HG03378 (cell line): ENCODE results near the gene TBC1D8.
A peak's percentile ranks its signal among the peaks of the same experiment; 100 is the strongest.

Experiments
- ATAC-seq: cut with Tn5 transposase; IDR thresholded peaks from one replicate; pipeline ENCODE4 v1.9.1; 2021; ENCODE audit warnings: mild to moderate bottlenecking, moderate library complexity; ENCODE audit not compliant: unreplicated experiment

TBC1D8 gene

DNA sequence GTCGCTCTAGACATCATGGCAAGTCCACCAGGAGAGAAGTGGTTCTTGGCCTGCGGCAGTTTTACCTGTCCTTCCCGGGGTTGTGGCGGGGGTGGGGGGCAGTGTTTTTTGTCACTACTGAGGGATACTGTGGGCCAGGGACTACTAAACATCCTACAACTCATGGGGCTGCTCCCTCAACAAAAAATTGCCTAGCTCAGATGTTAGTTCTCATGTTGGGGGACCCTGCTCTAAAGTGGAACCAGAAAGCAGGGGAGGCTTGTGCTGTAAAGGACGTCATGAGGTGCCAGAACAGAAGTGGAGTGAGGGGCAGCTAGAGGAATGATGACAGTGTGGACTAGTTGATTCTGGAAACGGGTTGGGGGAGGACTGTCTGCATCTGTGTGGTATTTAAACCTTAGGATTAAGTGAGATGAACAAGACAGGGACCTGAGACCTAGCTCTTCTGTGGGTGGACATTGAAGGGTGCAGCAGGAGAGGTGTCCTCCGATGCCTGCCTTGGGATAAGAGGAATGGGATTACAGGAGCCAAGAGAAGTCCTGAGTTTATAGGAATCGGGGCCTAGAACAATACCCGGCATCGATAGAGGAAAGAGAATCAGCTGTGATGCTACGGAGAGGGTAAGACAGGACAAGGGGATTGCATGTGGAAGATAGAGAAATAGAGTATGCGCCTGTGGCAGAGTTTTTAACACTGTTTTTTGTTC lies 146.4 kb downstream of the TBC1D8 start:
- no peak for ATAC-seq

- no peak for ATAC-seq
These were observed 147.9 kb downstream of the TBC1D8 start for GRCh38 chr2:101003278-101003775.

GRCh38 chr2:101002562-101003277 lies 148.5 kb downstream of the TBC1D8 start:
- ATAC-seq: no peak

DNA sequence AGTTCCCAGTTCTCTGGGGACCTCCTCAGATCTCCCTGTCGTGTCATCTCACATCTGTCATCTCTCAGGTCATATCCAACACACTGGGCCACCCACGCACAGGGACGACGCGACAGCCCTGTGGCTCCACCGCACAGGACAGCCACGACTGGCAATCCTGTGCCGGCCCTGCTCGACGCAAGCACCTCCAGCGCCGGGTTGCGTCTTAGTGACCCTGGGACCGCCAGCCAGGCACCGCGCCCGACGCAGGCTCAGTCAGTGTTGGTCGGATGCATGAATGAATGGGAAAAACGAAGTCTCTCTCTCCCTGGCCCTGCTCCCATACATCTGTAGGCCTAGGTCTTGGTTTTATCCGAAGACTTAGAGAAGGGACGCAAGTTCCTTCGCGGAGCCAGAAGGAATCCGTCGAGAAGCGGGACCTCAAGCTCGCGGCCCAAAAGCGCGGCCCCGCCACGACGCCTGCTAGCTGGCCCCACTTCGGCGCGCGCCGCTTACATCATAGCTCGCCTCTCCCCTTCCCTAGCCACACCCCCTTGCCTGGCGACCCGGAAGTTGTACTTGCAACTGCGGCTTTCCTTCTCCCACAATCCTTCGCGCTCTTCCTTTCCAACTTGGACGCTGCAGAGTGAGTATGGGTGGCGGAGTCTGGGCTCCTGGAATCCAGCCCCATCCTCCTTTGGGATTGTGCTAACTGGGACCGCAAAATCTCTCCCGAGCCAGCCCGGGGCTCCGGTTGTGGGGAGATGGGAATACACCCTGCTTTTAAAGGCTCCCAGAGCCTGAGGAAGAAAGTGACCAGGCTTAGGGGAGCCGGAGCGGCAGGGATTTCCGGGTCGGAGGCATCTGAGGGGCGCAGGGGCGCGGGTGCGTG lies 149.3 kb downstream of the TBC1D8 start, which contains the start of gene RPL31:
Gene RPL31 (plus strand): TSS at position 599 of the 871 bp plus-strand sequence. CDS start 413 bp downstream, outside the sequence.
- peak; percentile 98 for ATAC-seq

- ATAC-seq: no peak
These were observed 151.2 kb downstream of the TBC1D8 start for GRCh38 chr2:100999995-101000394.

- ATAC-seq: no peak
These were observed 153.0 kb downstream of the TBC1D8 start for GRCh38 chr2:100998235-100998573.

DNA sequence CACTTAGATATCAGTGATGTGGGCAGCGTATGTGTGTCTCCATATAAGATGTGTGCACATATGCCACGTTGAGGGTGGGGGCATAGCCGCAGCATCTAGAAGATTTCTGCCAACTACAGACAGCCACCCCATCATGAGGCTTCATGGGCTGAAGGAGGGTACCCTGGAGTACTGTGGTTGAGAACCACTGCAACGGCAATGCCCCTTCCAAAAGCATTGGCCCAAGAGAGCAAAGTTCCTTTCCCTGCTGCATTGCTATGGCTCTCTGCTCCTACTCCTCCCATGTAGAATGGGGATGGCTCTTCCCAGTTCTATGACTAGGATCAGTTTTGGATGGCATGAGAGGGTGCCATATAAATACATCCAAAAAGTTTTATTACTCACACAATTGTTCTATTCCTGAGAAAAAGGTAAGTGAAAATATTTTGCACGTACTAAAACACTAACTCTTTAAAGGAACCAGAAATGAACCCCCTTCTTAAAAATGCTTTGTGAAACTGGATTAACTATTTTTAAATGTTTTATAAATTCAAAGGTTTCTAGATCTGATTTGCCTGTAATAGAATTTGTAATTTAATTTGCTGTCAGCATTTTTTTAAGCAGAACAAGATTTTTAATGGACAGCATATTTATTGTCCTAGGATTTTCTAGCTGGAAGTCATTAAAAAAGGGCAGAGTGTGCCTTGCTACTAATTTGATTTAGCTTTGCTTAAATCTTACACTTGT lies 153.5 kb downstream of the TBC1D8 start:
- no peak for ATAC-seq

DNA sequence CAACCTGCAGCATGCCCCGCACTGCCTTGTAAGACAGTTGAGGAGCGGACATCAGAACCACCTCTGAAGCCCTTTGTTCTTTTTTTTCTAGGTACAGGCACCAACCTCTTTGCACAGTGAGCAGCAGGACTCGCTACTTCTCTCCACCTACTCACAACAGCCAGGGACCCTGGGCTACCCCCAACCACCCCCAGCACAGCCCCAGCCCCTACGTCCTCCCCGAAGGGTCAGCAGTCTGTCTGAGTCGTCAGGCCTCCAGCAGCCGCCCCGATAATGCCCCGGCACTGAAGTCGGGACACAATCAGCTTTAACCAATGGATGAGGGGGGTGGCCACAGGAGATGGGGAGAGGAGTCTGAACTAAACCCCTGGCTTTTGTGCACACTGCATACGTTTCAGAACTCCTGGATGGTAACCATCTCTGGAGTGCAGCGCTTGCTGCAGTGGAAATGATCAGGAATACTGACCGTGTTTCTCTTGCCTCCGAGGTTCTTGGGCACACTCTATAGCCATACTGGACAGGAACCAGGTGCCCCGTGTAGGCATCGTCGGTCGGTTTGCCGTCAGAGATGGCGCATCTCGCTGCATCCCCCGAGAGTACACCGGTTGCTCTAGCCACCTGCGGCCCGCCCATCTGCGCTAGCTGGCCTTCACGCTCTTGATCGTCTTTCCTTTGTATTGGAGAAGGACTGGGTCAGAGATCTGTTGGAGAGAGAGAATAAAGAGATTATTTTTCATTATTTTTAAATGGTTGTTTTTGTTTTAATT lies 155.7 kb downstream of the TBC1D8 start:
- no peak for ATAC-seq

DNA sequence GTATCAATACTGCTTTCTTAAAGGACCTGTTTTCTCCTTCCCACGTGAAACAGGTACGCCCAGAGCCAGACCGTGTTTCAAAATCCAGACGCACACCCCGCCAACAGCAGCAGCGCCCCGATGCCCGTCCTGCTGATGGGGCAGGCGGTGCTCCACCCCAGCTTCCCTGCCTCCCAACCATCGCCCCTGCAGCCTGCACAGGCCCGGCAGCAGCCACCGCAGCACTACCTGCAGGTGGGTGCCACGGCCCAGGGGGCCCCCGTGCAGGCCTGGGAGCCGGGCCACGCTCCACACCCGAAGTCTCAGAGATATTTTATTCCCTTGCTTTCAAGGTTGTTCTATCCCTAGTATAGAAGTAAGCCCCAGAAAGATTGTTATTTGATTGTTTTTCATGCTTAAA lies 157.9 kb downstream of the TBC1D8 start:
- ATAC-seq: no peak

- no peak for ATAC-seq
These were observed 158.9 kb downstream of the TBC1D8 start for GRCh38 chr2:100992262-100992661.

DNA sequence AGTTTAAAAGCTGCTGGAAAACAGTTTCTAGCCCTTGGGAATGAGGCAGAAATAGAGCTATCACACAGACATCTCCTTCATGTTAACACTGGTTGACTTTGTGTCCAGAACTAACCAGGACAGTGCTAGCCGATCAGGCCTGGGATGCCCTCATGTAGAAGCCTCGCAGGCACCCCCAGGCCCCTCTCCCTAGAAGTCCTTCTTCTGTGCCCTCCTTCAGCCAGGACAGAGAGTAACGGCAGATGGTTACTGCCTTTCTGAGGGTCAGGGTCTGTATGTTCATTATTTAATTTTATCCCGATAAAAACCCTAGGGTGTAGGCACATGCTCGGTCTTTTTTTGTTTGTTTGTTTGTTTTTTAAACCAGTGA lies 159.8 kb downstream of the TBC1D8 start:
- no peak for ATAC-seq

GRCh38 chr2:100990650-100991403 lies 160.4 kb downstream of the TBC1D8 start:
- ATAC-seq: no peak

DNA sequence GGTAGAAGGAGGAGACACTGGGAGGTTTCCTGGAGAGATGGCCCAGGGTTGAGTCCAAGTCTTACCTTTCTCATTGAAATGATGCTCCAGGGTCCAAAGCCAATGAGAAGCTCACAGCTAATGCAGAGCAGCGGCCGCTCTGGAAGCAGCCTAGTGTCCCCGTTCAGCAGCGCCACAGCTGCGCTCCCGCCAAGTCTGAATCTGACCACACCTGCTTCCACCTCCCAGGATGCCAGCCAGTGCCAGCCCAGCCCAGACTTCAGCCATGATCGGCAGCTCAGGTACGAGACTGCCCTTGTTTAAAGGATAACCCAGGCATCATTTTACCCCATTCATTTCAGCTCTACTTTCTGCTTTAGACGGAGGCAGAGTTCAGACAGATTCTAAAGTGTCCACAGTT lies 161.0 kb downstream of the TBC1D8 start:
- ATAC-seq: no peak

DNA sequence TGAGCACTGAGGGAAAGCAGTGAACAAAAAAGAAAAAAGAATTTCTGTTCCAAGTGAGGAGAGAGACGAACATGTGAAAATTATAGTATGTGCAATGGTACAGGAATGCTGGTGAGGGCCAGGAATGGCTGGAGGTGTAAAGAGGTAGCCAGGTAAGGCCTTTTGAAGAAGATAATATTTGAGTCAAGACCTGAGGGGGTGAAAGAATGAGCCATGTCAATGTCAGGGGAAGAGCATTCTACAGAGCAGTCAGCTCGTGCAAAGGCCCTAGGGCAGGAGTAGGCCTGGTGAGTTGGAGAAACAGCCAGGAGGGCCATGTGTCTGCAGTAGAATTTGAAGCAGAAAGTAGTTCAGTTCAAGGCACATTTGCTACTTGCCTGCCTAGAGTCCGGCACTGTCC lies 161.5 kb downstream of the TBC1D8 start:
- ATAC-seq: no peak

DNA sequence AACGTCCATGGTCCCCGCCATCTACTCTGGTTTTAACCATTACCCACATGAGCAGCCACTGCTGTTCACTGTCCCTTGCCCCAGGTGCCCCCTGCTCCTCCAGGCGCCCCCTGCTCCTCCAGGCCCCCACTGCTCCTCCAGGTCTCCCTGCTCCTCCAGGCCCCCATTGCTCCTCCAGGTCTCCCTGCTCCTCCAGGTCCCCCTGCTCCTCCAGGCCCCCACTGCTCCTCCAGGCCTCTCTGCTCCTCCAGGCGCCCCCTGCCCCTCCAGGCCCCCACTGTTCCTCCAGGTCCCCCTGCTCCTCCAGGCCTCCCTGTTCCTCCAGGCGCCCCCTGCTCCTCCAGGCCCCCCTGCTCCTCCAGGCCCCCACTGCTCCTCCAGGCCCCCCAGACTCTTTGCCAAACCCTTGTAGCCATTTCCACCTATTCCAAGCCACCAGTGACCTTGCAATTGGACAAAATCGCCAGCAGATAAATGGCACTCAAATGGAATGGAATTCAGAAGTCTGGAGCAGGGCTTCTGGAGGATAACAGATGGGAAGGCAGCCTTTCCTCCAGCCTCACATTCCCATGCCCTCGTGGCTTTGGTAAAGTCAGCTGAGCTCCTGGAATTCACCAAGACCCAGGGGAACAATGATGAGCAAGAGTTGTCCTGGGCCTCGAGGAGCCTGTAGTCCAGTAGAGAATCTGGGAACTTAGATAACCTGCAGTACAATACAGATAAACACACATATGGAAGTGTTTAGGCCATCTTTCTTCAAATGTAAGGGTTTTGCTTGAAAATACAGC lies 162.4 kb downstream of the TBC1D8 start:
- no peak for ATAC-seq

GRCh38 chr2:100987974-100988373 lies 163.2 kb downstream of the TBC1D8 start:
- ATAC-seq: no peak

DNA sequence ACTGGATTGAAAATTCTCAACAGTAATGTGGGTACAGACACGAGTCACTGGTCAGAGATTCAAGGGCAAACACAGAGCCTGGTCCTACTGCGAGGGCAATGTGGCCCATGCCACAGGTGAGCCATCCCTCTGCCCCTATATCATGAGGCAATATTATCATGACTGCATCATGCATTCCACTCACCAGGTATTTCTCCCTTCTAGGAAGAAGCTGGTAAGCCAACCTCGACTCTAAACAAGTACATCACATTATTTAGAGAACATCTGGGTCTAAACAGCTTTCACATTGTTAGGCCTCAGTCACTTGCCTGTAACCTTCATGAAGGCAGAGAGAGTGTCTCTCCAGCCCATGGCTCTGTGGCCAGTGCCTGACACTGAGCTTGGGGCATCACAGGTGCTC lies 163.6 kb downstream of the TBC1D8 start:
- no peak for ATAC-seq

- no peak for ATAC-seq
These were observed 165.0 kb downstream of the TBC1D8 start for GRCh38 chr2:100986157-100986556.

GRCh38 chr2:100984892-100985307 lies 166.3 kb downstream of the TBC1D8 start:
- ATAC-seq: no peak
